ENCODE results near the gene CEBPZ. TPM values are rescaled to one million over a fixed set of nuclear protein-coding genes. Genes with fewer than 3 reads are reported as not detected.

CEBPZ gene
- total and polyA plus RNA-seq, 2 of the 13 experiments (the other 11 are each of a cell fraction or from before 2014, with no cell fraction given): 14.4 to 117 TPM

GRCh38 chr2:37231241-37232130, at the start of gene CEBPZ, which contains the start of gene NDUFAF7 (continued):
- TF ChIP-seq, protein P1, sequence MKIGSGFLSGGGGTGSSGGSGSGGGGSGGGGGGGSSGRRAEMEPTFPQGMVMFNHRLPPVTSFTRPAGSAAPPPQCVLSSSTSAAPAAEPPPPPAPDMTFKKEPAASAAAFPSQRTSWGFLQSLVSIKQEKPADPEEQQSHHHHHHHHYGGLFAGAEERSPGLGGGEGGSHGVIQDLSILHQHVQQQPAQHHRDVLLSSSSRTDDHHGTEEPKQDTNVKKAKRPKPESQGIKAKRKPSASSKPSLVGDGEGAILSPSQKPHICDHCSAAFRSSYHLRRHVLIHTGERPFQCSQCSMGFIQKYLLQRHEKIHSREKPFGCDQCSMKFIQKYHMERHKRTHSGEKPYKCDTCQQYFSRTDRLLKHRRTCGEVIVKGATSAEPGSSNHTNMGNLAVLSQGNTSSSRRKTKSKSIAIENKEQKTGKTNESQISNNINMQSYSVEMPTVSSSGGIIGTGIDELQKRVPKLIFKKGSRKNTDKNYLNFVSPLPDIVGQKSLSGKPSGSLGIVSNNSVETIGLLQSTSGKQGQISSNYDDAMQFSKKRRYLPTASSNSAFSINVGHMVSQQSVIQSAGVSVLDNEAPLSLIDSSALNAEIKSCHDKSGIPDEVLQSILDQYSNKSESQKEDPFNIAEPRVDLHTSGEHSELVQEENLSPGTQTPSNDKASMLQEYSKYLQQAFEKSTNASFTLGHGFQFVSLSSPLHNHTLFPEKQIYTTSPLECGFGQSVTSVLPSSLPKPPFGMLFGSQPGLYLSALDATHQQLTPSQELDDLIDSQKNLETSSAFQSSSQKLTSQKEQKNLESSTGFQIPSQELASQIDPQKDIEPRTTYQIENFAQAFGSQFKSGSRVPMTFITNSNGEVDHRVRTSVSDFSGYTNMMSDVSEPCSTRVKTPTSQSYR (CRISPR knock-in tag; IDR thresholded peaks at IDR 0.05; ENCODE audit: borderline replicate concordance): peak; percentile 46; the same call in 1 of the 2 replicates
- TF ChIP-seq ZNF354B (CRISPR knock-in tag; IDR thresholded peaks at IDR 0.05) (peak; percentile 87; the same call in 1 of the 2 replicates), MAFG (CRISPR knock-in tag; IDR thresholded peaks at IDR 0.05) (no peak), PATZ1 (CRISPR knock-in tag; IDR thresholded peaks at IDR 0.05) (peak; percentile 60), ZNF761 (CRISPR knock-in tag; conservative IDR thresholded peaks at IDR 0.05) (no peak; the same call in 1 of the 2 replicates), RFX3 (CRISPR knock-in tag; IDR thresholded peaks at IDR 0.05) (no peak; the same call in 1 of the 2 replicates), ZNF563 (CRISPR knock-in tag; IDR thresholded peaks at IDR 0.05) (peak; percentile 87), WIZ (CRISPR knock-in tag; IDR thresholded peaks at IDR 0.05) (peak; percentile 77; the same call in 1 of the 2 replicates), CTCF (CRISPR knock-in tag; IDR thresholded peaks at IDR 0.05) (no peak; the same call in 1 of the 2 replicates), TRIM22 (IDR thresholded peaks at IDR 0.05) (no peak), ZSCAN12 (CRISPR knock-in tag; IDR thresholded peaks at IDR 0.05) (no peak; the same call in 1 of the 2 replicates), STAG1 (CRISPR knock-in tag; IDR thresholded peaks at IDR 0.05) (no peak), KLF6 (CRISPR knock-in tag; IDR thresholded peaks at IDR 0.05) (peak; percentile 64; the same call in 1 of the 2 replicates), TBX3 (IDR thresholded peaks at IDR 0.05; ENCODE audit: borderline replicate concordance) (peak; percentile 42; the same call in 1 of the 2 replicates), NR2F1 (CRISPR knock-in tag; IDR thresholded peaks at IDR 0.05) (no peak; a peak in 1 of 4 replicates)
- TF ChIP-seq, protein P2, sequence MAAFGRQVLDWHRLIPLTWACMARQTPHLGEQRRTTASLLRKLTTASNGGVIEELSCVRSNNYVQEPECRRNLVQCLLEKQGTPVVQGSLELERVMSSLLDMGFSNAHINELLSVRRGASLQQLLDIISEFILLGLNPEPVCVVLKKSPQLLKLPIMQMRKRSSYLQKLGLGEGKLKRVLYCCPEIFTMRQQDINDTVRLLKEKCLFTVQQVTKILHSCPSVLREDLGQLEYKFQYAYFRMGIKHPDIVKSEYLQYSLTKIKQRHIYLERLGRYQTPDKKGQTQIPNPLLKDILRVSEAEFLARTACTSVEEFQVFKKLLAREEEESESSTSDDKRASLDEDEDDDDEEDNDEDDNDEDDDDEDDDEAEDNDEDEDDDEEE (CRISPR knock-in tag; IDR thresholded peaks at IDR 0.05): peak; percentile 87
- TF ChIP-seq, protein P3, sequence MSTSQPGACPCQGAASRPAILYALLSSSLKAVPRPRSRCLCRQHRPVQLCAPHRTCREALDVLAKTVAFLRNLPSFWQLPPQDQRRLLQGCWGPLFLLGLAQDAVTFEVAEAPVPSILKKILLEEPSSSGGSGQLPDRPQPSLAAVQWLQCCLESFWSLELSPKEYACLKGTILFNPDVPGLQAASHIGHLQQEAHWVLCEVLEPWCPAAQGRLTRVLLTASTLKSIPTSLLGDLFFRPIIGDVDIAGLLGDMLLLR (CRISPR knock-in tag; IDR thresholded peaks at IDR 0.05): peak; percentile 54; the same call in 1 of the 2 replicates
- TF ChIP-seq, protein P4, sequence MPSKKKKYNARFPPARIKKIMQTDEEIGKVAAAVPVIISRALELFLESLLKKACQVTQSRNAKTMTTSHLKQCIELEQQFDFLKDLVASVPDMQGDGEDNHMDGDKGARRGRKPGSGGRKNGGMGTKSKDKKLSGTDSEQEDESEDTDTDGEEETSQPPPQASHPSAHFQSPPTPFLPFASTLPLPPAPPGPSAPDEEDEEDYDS (CRISPR knock-in tag; IDR thresholded peaks at IDR 0.05): peak; percentile 93
